22Rv1 (cell line): Measurements from ENCODE around the gene UBE2L5.

Source experiments
- ZFX ChIP-seq: fragments of 450-650 bp; IDR thresholded peaks from 2 replicates; pipeline ENCODE4 v1.6.1; 2017; ENCODE audit warnings: antibody characterized with exemption, borderline replicate concordance
- TF ChIP-seq, protein P1 (sequence below): fragments of 450-650 bp; IDR thresholded peaks from 2 replicates; pipeline ENCODE4 v1.5.1; 2017; ENCODE audit warnings: mild to moderate bottlenecking

GRCh38 chr13:30403456-30403855 is 18.8 kb upstream of the UBE2L5 start:
- TF ChIP-seq, protein P1, sequence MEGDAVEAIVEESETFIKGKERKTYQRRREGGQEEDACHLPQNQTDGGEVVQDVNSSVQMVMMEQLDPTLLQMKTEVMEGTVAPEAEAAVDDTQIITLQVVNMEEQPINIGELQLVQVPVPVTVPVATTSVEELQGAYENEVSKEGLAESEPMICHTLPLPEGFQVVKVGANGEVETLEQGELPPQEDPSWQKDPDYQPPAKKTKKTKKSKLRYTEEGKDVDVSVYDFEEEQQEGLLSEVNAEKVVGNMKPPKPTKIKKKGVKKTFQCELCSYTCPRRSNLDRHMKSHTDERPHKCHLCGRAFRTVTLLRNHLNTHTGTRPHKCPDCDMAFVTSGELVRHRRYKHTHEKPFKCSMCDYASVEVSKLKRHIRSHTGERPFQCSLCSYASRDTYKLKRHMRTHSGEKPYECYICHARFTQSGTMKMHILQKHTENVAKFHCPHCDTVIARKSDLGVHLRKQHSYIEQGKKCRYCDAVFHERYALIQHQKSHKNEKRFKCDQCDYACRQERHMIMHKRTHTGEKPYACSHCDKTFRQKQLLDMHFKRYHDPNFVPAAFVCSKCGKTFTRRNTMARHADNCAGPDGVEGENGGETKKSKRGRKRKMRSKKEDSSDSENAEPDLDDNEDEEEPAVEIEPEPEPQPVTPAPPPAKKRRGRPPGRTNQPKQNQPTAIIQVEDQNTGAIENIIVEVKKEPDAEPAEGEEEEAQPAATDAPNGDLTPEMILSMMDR = no peak
- TF ChIP-seq ZFX = no peak
